ENCODE measurements around the gene MGAT2.

The MGAT2 gene

GRCh38 chr14:49620182-49621113, at the start of gene MGAT2, which contains the start of gene RPL36AL:
MGAT2 (plus strand) TSS chr14:49620799; CDS start chr14:49621269, 470 bp downstream.
RPL36AL (minus strand) TSS chr14:49620626; CDS start chr14:49619104, 1,522 bp downstream.
- TF ChIP-seq CTCF (IDR thresholded peaks at IDR 0.05; ENCODE audit: low read depth, low read length), result peak; percentile 20; the same call in 1 of the 2 replicates

GRCh38 chr14:49574038-49574437, 46.6 kb upstream of the MGAT2 start:
- no peak for DNase-seq (ENCODE audit: extremely low read depth, low read depth)
- no peak for TF ChIP-seq CTCF (IDR thresholded peaks at IDR 0.05; ENCODE audit: low read depth, low read length)

More at GRCh38 chr14:49620182-49621113, at the start of gene MGAT2, which contains the start of gene RPL36AL:
- DNase-seq (ENCODE audit: extremely low read depth, low read depth), result peak; percentile 98

GRCh38 chr14:49578141-49578540, 42.5 kb upstream of the MGAT2 start:
- TF ChIP-seq CTCF (IDR thresholded peaks at IDR 0.05; ENCODE audit: low read depth, low read length), result no peak
- no peak for DNase-seq (ENCODE audit: extremely low read depth, low read depth)

- no peak for TF ChIP-seq CTCF (IDR thresholded peaks at IDR 0.05; ENCODE audit: low read depth, low read length)
These were observed 40.8 kb upstream of the MGAT2 start for GRCh38 chr14:49579841-49580240.

GRCh38 chr14:49581209-49582112, 39.1 kb upstream of the MGAT2 start:
- no peak for TF ChIP-seq CTCF (IDR thresholded peaks at IDR 0.05; ENCODE audit: low read depth, low read length)
- no peak for DNase-seq (ENCODE audit: extremely low read depth, low read depth)

More at GRCh38 chr14:49579841-49580240, 40.8 kb upstream of the MGAT2 start:
- DNase-seq (ENCODE audit: extremely low read depth, low read depth), result no peak

- no peak for TF ChIP-seq CTCF (IDR thresholded peaks at IDR 0.05; ENCODE audit: low read depth, low read length)
- no peak for DNase-seq (ENCODE audit: extremely low read depth, low read depth)
These were observed 38.3 kb upstream of the MGAT2 start for GRCh38 chr14:49582113-49582977.
